KBM-7 (cell line): Measurements from ENCODE around the gene MEGF6.

ENCODE experiments used
- DNase-seq: peaks from one replicate; pipeline ENCODE4 v3.0.0-alpha.2; 2015
- in situ Hi-C: fragments of 300-500 bp; cut with MboI; formaldehyde crosslinking; loops from 2 replicates; pipeline ENCODE4 v1.14.3; 2020; ENCODE audit warnings: low sequenced_read_pairs, low pct_unique_long_range_greater_than_20kb, mixed read lengths

Gene MEGF6

DNA sequence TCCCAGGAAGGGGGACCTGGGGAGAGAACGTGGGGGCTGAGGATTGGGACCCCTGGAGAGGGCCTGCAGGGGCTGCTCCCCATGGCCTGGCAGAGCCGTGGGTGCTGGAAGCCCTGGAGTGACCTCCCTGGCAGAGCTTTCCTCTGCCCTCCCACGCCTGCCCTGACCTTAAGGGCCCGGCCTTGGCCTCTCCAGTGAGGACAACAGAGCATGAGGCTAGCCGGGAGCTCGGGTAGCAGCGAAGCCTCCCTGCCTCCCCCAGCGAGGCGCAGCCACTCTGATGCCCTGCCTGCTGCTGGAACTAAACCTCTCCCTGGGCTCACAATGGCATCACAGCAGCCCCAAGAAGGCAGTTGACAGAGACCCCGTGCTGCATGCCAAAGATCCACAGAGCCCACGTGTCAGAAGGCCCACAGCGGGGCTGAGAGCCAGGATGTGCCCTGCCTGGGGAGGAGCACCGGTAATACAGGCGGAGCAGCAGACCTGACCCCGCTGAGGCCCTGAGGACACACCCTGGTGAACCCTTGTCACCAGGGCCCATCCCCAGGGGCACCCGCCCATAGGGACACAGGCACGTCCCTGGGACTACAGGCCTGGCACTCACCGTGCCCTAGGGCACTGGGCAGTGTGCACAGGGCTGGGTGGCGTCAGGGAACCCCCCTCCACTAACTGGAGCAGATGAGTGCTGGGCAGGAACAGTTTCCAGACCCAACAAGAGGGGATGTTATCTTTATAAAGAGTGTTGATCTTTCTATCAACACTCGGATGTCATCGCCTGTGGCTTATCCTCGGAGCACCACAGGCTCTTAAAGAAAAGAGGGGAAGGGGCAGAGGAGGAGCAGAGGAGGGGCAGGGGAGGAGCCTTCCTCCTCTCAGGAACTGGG is 108.4 kb downstream of the MEGF6 start:
- DNase-seq: no peak
- in situ Hi-C loops: no loop called here

DNA sequence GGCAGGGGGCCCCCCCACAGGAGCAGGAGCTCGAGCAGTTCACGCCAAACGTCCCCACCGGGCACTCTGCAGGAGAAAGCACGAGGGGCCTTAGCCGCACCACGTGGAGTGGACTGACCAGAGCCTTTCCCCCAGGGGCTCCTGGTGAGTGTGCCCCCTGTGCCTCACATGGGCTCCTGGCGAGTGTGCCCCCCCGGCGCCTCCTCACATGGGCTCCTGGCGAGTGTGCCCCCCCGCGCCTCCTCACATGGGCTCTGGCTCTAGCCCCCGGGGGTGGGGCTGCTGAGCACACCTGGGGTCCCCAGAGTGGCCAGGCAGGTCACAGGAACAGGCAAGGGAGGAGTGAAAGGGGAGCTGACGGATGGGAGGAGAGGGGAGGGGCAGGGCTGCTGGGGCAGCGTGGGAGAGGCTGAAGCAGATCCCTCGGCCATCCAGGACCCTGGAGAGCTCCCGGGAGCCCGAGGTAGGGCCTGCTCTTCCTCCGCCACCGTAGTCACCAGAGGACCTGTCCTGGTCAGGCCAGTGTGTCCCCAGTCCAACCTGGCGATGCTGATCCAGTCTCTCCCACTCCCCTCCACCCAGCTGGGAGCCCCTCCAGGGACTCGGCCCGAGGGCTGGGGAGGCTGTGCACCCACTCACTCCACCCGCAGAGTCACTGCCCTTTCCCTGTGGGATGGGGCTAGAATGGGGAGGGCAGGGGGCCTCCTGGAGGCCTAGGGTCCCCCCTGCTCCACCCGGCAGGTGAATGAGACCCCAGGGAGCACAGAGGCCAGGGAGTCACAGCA is 109.3 kb downstream of the MEGF6 start:
- DNase-seq: no peak

DNA sequence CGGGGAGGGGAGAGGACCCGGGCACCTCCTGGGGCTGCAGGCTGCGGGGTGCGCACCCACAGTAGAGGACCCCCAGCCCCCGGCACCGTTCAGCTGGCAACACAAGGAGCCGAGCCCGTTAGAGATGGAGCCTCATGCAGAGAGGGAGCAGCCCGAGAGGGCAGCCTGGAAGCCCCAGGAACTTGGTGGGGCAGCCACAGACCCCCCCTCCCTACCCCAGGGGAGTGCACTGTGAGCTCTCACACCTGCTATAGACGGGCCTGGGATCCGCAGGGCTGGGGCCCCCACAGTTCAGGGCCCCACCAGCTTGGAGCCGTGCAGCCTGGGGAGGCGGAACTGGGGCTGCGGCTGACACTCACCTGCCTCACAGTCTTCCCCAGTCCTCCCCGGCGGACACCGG is 109.9 kb downstream of the MEGF6 start:
- in situ Hi-C loops: no loop called here

More for the DNA sequence above, 109.3 kb downstream of the MEGF6 start:
- in situ Hi-C loops: no loop called here

DNA sequence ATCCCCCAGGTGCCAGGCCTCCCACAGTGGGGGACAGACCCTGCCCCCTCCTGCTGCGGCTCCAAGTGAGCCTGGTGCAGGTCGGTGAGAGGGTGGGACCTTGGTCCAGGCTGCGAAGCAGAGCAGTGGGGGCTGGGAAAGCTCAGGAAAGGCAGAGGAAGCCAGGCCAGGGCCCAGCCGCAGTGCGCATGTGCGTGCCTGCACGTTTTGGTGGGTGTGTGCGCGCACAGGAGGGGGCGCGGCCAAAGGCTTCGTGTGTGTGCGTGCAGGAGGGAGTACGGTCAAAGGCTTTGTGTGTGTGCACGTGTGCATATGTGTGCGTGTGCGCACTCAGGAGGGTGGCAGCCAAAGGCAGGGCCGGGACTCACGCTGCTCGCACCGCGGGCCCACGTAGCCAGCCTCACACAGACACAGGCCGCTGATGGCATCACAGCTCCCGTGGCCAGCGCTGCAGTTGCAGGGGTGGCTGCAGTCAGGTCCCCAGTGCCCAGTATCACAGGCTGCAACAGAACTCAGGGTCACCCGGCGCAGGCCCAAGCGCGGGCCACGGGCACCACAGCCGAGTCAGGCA is 111.0 kb downstream of the MEGF6 start:
- DNase-seq: no peak
- in situ Hi-C loops: no loop called here

More for the DNA sequence above, 109.9 kb downstream of the MEGF6 start:
- no peak for DNase-seq

DNA sequence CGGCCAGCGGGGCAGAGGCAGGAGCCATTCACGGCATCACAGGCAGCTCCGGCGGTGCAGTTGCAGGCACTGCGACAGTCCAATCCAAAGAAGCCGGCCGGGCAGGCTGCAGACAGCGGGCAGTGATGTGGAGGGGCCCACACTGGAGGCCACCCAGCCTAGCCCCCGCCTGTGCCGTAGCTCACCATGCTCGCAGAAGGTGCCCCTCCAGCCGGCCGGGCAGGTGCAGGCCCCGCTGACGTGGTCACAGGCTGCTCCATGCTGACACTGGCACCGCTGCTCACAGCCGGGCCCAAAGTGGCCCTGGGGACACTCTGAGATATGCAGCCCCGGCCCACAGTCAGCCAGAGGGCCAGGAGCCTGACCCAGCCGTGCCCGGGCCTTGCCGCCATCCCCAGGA is 111.7 kb downstream of the MEGF6 start:
- in situ Hi-C loops: no loop called here
- no peak for DNase-seq

DNA sequence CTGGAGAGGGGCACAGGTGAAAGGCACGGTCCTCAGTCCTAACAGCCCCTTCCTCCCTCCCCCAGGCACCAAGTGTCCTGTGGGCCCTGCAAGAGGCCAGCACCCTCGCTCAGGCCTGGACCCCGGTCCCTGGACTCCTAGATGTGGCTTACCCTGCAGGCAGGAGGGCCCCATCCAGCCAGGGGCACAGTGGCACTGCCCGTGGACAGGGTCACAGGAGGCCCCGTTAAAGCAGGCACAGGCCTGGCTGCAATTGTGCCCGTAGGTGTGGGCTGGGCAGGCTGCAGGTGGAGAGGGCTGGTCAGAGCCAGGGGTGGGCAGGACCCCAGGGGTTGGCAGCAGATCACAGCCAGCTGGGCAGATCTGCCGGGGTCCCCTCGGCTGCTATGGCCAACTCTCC is 112.3 kb downstream of the MEGF6 start:
- DNase-seq: no peak
- in situ Hi-C loops: no loop called here

DNA sequence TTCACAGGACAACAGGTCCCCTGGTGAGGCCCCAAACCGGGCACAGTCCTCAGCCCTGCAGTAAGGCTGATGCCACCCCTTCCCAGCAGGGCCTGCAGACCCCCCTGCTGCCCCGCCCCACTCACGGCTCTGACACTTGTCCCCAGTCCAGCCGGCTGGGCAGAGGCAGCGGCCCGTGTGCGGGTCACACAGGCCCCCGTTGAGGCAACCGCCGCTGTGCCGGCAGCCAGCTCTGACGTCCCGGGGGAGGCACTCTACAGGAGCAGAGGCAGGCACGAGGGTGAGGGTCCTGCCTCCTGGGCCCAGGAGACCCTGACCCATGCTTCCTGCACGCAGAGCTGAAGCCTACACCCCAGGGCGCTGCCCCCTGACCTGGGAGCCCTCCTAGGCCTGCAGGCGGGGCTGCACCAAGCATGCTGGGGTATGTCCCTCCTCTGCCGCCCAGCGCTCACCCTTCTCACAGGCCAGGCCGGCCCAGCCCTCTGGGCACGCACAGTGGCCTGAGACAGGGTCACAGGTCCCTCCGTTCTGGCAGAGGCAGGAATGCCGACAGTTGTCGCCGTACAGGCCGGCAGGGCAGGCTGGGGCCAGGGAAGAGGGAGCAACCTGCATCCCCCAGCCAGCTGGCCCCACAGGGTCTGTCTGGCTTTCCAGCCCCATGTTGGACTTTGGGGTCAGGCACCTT is 112.9 kb downstream of the MEGF6 start:
- in situ Hi-C loops: no loop called here

DNA sequence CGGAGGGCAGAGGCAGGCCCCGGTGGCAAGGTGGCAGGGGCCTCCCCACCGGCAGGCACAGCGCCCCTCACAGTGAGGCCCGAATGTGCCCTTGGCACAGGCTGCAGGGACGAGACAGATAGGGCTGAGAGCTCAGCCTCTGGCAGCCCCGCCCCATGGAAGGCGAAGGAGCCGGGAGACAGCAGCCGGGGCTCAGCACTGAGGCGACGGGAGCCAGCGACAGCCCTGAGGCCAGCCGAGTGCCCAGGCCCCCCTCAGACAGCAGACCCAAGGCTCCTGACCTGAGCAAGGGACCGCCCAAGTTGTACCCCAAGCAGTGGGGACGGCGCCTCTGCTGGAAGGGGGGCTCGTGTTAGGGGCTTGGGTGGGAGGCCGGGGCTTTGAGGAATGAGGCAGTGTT is 113.8 kb downstream of the MEGF6 start:
- in situ Hi-C loops: no loop called here
- DNase-seq: no peak

More for the DNA sequence above, 112.9 kb downstream of the MEGF6 start:
- no peak for DNase-seq

DNA sequence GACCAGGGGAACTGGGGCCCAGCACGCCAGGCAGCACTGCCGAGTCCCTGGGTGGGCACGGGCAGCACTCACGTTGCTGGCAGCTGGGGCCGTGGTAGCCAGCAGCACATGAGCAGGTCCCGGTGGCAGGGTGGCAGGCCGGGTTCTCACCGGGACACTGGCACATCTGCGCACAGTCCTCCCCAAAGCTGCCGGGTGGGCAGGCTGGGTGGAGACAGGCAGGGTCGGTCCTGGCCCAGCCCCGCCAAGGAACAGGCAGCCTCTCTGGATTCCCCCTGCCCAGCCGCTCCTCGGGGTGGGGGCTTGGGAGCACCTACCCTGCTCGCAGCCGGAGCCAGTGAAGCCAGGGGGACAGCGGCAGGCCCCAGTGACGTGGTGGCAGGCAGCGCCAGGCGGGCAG is 114.4 kb downstream of the MEGF6 start:
- in situ Hi-C loops: no loop called here
- no peak for DNase-seq

DNA sequence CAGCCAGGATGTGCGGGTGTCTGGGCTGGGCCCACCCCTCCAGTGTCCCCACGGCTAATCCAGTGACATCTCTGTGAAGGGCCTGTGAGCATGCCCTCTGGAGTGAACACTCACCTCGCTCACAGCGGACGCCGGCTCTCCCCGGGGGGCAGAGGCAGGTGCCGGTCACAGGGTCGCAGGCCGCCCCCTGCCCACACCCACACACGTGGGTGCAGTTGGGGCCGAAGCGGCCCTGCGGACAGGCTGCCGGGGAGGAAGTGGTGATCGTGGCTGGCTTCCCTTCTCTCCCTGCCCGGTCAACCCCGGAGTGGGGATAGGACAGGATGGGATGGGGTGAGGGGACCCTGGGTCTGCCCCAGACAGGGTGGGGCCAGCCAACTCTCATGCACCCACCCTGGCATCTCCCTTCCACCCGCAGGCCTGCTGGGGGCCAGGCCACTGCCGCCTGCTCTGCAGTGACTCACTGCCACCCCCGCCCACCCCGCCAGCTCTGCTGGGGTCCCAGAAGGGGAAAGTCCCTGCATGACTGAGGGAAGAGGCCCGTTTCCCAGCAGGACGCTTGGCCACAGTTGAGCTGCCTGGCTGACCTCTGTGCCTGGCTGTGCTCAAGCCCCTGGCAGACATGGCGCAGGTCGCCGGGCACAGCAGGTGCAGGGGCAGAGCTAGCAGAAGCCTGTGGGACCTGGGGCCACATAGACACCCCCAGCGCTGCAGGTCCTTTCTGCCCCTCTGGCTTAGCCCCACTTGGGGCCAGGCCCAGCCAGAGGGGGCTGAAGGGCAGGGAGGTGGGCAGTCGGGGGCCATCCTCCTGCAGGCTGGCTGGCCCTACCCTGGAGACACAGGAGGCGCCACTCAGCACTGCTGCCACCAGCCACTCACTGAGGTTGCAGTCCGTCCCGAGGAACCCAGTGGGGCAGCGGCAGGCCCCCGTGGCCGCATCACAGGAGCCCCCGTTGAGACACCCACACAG is 115.2 kb downstream of the MEGF6 start:
- in situ Hi-C loops: no loop called here
- DNase-seq: no peak

DNA sequence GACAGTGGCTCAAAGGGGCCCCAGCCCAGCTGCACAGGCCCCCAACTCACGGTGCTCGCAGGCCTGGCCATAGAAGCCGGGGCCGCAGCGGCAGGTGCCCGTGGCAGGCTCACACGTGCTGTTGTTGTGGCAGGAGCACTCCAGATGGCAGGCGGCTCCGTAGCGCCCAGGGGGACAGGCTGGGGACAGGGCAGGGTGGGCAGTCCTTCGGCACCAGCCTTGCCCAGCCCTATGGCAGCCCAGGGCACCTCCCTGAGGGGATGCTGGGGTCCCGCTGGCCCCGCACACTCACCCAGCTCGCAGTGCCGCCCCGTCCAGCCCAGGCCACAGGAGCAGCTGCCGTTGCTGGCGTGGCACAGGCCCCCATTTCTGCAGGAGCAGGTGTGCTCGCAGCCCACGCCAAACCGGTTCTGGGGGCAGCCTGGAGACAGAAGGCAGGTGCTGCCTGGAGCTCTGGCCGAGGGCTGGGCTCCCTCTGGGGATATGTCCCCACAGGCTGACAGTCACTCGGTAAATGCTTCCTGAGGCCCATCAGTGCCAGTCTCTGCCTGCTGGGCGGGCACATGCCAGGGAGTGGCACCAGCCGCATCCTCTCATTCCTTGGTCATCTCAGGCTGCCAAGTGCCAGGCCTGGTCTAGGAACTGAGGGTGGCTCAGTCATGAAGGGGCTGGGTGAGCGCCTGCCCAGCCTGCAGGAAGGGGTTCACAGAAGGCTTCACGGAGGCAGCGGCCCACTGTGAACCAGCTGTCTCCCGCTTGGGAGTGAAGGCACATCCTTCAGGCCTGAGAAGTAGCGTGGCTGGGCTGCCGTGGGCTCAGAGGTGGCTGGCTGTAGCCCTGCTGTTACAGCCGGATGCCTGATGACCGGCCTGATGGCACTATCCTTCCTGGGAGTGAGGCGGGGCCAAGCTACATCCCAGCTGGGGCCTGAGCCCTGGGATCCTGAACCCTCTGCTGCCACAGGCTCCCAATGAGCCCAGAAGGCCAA is 116.7 kb downstream of the MEGF6 start:
- in situ Hi-C loops: no loop called here
- no peak for DNase-seq

DNA sequence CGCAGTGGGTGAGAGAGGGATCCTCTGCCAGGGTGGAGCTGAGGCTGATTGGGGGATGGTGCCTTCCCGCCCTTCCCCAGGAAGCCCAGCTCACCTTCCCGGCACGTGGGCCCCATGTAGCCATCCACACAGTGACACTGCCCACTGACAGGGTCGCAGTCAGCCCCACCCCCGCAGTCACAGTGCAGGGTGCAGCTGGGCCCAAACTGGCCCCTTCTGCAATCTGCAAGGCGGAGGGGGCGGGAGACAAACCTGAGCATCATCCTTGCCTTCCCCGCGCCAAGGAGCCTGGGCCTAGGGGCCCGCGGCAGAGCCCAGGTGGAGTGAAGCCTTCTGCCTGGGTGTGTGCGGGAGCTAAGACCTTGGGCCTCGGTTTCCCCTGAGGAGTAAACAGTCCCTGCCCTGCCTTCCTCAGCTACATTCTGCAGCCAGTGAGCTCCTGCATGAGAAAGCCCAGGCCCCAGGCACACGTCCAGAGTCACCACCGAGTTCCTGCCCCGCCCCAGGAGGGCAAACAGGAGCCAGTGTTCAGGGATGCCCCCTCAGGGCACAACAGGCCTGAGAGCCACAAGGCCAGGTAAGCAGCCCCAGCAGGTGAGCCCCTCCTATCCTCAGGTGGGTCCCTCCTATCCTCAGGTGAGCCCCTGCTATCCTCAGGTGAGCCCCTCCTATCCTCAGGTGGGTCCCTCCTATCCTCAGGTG is 118.6 kb downstream of the MEGF6 start:
- no peak for DNase-seq
- in situ Hi-C loops: no loop called here

DNA sequence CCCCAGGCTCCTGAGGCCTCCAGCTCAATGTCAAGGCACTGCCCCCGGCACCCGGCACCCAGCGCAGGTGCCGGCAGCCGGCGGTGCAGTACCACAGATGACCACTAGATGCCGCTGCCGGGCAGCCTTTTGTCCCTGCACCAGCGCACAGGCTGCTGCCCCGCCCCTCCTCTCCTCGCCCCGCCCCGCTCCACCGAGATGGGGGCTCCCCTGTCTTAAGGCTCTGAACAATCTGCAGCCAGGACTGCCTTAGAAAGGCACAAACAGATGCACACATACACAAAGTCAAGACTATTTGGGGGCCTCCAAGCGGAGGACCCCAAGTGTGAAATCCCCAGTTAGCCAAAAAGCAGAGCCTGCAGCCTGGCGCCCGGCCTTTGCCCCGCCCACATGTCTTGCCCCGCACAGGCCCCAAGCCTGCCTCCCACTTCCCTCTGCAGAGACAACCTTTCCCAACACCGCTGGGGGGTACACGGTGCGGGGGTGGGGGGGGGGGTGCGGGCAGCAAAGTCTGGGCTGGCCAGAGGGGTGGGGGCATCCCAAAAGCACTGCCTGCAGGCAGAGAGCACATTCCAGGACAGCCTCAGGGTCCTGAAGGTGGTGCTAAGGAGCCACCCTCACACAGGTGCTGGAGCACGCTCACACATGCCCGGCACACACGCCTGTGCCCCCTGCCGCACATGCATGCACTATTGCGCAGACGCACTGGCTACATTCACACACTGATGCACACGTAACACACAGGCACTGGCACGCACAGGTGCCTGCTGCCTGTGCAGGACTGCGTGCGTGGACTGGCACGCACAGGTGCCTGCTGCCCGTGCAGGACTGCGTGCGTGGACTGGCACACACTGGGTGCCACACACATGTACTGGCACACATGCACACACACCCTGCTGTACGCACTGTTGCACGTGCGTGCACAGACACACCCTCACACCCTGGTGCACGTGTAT is 119.7 kb downstream of the MEGF6 start:
- in situ Hi-C loops: no loop called here
- DNase-seq: peak; percentile 82

DNA sequence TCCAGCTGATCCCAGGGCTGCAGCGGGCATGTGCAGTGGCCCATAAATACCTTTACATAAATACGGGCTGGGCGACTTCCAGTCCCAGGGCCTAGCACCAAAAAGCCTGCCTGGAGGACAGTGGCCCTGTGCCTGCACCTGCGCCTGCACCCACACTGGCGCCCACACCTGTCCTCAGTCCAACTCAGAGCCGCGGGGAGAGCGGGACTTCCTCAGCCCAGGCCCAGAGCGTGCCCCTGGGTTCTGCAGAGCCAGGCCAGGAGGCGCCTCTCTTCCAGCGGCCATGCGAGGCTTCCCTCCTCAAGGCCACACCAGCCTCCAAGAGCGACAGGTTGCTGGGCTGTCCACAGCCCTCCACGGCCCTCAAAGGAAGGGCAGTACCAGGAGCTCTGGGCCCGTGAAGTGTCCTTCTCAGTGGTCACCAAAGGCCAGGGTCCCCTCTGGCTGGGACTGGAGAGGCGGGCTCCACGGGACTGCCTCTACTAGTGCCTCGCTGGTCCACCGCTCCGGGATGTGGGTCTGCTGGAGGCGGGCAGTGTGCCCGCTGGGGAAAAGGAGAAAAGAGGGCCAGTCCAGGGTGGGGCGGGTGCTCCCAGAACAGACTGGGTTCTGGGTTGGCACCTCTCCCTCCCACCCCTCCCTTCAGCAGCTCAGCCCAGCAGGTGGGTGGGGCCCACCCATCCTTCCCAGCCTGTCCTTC is 121.1 kb downstream of the MEGF6 start:
- DNase-seq: no peak
- in situ Hi-C loops: no loop called here

DNA sequence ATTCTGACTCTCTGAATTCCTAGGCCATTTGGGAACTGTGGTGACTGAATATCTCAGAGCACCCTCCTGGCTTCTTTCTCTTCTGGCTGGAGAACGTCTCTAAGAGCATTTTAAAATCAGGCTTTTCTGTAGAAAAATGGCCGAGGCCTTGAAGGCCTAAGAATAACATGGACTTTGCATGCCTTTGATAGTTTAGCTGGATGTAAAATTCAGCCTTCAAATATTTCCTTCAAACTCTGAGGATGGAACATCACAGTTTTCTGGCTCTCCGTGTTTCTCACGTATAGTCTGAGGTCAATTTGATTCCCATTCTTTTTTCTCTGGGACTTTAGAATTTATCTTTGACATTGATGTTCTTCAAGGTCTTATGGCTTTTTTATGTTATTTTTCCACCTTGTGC is 122.9 kb downstream of the MEGF6 start:
- in situ Hi-C loops: no loop called here
- no peak for DNase-seq
